Right ventricle myocardium superior (tissue), 1 donor: Measurements from ENCODE around the gene SNRPB. TPM values are rescaled to one million over a fixed set of nuclear protein-coding genes. Genes with fewer than 3 reads are reported as not detected.

ENCODE experiments used
- ATAC-seq: fragments of 200-7000 bp; cut with Tn5 transposase; one replicate; pipeline ENCODE4 v1.9.1; 2020; ENCODE audit warnings: mild to moderate bottlenecking; ENCODE audit not compliant: poor library complexity
- DNase-seq: peaks from one replicate; pipeline ENCODE4 v3.0.0-alpha.2; 2020
- intact Hi-C: fragments of 100-400 bp; cut with DNase I; formaldehyde crosslinking; loops from one replicate; pipeline ENCODE4 v1.11.2; 2022
- total RNA-seq: library from RNA; stranded (reverse); fragmentation: NEBNext Ultra II Directional; extraction: Animal tissue kit (Norgen Biotek cat#: 25700); gene quantifications from one replicate; pipeline ENCODE4 v1.2.1, GENCODE V29; 2021
- donor health status: DM: no; HTN: yes; CAD: no; lungs with severe emphysema.

Gene SNRPB
- total RNA-seq, 1 donor from 2014 or later: 49.9 TPM

DNA sequence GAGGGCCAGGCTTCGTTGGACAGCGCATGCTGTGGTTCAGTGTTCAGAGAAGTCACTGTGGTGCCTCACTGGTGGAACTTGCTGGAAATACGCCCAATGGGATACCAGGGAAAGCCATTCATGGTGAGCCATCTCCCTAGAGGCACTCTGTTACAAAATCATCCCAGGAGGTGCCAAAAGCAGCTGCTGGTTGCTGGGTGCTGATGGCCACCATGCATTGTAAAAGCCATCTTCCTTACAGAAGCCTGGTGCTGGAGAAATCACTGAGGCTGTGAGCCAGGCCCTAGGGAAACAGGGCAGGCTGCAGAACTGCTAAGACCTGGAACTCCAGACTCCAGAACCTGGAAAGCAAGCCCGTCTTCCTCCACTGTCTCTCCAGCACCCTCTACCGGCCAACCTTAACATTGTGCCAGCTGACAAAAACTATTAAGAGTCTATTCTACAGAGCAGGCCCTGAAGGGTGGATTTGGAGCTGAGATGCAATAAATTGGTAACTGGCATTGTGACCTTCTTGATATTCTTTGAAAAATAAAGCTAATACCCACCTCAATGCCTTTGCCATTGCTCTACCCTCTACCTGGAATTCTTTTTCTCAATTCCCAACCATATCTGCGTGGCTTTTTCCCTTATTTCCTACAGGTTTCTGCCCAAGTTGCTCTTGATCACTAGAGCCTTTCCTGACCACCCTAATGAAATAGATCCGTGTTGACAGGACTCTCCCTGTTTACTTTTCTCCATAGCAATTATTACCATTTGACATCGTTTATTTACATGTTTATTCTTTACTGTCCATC lies 18.5 kb downstream of the SNRPB start:
- ATAC-seq: peak; percentile 80
- intact Hi-C loops: loop anchor here (5.0 to 10.0 kb wide), 3 partner anchors 245 to 687 kb away; no protein-coding TSS in a partner anchor

DNA sequence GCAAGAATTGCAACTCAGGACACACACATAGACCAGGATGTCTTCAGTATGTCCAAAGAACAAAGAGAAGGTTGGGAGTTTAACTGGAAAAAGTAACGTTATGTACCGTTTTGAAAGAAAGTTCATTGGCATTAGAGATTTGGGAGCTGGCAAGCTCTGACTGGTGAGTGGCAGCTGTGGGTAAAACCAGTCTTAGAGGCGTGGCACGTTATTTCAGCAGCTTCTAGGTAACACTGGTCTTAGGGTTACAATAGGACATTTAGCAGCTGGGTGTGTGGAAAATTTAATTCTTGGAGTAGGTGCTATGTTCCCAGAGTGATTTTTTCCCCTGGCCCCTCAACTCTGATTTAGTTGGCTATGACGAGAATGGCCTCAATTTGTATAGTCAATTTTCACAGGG lies 19.2 kb downstream of the SNRPB start:
- intact Hi-C loops: loop anchor here (5.0 to 10.0 kb wide), 3 partner anchors 244 to 687 kb away; no protein-coding TSS in a partner anchor
- DNase-seq (no peak), ATAC-seq (no peak)

More for the DNA sequence above, 18.5 kb downstream of the SNRPB start:
- DNase-seq: peak; percentile 73

DNA sequence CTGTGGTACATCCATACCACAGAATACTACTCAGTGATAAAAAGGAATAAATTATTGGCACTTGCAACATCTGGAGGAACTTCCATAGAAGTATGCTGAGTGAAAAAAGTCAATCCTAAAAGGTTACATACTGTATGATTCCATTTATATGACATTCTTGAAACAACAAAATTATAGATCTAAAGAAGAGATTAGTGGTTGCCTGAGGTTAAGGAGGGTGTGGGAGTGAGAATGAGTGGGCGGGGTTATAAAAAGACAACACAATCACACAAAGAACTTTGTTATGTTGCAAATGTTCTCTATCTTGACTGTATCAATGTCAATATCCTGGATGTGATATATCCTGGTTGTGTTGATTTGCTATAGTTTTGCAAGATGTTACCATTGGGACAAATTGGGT lies 21.2 kb downstream of the SNRPB start:
- ATAC-seq (no peak), DNase-seq (no peak)
- intact Hi-C loops: no loop called here

DNA sequence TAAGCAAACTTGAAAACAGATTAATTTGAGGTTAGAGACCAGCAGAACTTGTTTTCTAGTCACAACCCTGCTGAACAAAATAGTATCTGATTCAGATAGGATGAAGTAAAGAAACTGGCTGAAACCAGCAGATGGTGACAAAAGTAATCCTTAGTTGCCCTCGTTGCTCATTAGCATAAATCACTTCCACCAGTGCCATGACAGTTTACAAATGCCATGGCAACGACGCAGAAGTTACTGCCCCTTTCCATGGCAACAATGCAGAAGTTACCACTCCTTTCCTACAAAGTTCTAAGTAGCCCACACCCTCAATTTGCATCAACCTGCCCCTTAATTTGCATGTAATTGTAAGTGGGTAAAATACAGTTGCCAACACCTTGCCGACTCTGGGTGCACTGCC lies 23.7 kb downstream of the SNRPB start:
- intact Hi-C loops: no loop called here
- DNase-seq (no peak), ATAC-seq (no peak)

DNA sequence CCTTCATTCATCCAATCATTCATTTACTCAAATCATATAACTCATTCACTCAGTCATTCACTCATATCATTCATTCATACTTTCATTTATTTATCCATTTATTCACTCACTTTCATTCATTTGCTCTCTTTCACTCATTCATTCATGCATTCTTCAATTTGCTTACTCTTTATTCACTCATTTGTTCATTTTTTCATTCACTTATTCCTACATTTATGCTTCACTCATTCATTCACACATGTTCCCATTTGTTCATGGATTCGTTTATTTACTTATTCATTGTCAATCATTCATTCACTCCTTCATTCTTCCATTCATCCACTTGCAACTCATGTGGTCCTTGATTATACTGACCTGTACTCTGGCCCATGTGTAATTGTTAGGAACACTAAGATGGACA lies 39.4 kb downstream of the SNRPB start:
- DNase-seq (no peak), ATAC-seq (no peak)
- intact Hi-C loops: no loop called here

DNA sequence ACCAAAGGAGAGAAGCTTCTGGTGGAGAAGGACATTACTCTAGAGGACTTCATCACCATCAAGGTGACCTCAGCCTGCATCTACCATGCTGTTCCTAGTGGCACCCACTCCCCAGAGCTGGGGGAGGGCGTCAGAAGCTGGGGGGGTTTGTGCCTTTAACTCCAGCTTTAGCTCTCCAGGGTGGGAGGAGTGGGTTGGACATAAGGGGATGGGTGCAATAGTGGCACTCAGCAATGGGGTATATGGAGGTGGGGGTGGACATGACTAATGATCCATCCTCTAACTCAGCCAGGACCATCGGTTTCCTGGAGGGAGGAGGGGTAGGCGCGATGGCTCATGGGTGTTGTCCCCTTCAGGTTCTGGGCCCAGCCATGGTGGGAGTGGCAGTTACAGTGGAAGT lies 40.1 kb downstream of the SNRPB start:
- no peak for ATAC-seq
- intact Hi-C loops: no loop called here

DNA sequence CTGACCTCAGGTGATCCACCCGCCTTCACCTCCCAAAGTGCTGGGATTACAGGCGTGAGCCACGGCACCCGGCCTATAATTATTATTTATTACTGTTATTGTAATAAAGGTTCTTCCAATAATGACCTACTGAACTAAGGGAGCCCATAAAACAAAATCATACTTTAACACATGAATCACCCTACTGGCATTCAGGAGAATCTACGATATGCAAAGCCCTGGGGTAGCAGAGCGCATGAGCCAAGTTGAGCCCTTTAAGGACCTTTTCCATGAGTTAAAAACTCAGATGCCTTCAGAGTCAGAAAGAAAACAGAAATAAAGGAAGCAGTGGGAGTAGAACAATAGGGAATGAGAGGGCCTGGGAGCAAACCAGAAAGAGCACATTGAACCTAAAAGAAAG lies 41.5 kb downstream of the SNRPB start:
- no peak for ATAC-seq
- intact Hi-C loops: no loop called here
- DNase-seq: no peak

More for the DNA sequence above, 40.1 kb downstream of the SNRPB start:
- no peak for DNase-seq

DNA sequence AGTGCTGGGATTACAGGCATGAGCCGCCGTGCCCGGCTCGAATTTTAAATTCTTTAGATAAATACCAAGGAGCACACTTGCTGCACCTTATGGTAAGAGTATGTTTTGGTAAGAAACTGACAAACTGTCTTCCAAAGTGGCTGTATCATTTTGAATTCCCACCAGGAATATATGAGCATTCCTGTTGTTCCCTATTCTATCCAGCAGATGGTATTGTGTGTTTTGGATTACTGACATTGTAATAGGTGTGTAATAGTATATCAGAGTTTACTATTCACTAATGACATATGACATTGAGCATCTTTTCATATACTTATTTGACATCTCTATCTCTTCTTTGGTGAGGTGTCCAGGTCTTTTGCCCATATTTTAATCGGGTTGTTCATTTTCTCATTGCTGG lies 49.3 kb downstream of the SNRPB start:
- intact Hi-C loops: no loop called here
- ATAC-seq (no peak), DNase-seq (no peak)

DNA sequence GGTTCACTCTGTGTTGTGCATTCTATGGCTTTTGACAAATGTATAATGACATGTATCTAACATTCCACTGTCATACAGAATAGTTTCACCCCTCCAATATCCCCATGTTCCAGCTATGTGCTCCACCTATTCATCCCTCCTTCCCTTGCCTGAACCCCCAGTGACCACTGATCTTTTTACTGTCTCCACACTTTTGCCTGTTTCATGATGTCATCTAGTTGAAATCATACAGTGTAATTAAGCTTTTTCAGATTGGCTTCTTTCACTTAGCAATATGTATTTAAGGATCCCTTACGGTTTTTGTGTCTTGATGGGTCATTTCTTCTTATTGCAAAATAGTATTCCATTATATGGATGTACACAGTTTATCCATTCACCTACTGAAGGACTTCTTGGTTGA lies 50.1 kb downstream of the SNRPB start:
- DNase-seq (no peak), ATAC-seq (no peak)
- intact Hi-C loops: no loop called here

DNA sequence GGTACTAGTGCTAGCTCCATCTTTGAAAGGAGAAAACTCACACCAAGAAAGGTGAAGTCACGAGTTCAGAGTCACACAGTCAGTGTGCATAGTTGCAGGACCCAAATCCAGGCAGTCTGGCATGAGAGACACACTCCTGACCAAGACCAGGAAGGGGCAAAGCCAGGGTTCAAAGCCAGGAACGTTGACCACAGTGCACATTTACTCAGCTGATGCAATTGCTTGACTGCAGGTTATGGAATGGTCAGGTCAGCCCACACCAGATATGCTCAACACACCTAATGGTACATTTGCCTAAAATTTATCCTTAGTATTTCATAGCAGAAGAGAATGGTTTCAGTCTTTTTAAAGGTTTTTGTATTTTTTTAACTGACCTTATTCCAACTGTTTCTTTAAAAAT lies 52.2 kb downstream of the SNRPB start:
- intact Hi-C loops: no loop called here

DNA sequence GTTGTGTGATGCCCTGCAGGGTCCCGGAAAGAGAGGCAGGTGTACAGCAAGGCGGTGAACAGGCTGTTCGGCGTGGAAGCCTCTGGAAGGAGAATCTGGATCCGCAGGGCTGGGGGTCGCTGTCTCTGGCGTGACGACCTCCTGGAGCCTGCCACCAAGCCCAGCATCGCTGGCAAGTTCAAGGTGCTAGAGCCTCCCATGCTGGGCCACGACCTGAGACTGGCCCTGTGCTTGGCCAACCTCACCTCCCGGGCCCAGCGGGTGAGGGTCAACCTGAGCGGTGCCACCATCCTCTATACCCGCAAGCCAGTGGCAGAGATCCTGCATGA lies 53.4 kb downstream of the SNRPB start:
- DNase-seq: no peak
- intact Hi-C loops: no loop called here
- no peak for ATAC-seq

More for the DNA sequence above, 52.2 kb downstream of the SNRPB start:
- no peak for ATAC-seq
- DNase-seq: no peak

DNA sequence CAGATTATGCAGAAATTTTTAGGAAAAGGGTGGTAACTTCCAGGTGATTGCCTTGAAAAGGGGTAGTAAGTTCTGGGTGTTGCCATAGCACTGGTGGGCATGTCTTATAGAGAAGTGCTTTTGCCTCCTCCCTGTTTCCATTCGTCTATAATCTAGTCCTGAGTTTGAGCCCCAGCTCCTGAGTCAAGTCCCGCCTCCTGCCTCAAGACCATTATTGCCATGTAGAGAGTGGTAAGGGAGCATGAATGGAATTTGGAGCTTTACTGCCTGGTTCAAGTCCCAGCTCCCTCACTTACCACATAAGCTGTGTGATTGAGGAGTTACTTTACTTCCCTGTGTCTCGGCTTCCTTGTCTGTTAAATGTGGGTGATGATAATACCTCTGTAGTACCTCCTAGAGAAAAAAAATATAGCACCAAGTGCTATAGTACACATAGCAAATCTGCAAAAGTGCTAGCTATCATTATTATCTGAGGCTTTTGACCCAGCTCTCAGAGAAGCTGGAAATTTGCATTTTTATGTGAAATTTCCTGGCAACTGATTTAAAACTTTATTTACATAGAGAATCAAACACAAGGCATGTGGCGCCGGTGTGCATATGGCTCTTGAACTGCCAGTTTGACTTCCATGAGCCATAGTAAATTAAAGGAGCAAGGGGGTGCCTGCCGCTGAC lies 53.9 kb downstream of the SNRPB start:
- DNase-seq: no peak
- intact Hi-C loops: no loop called here
- ATAC-seq: no peak

Other genes starting within 250 kb of the SNRPB start
- gene TGM3, start 174.8 kb downstream of the SNRPB start, total RNA-seq: not detected
- not detected for gene TGM6, start 89.9 kb downstream of the SNRPB start, total RNA-seq
- 5.5 TPM for gene ZNF343, start 38.1 kb upstream of the SNRPB start, total RNA-seq
- gene TMC2, start 65.8 kb upstream of the SNRPB start, total RNA-seq: not detected
- gene NOP56, start 181.8 kb upstream of the SNRPB start, total RNA-seq: 45.6 TPM
- gene IDH3B, start 193.4 kb upstream of the SNRPB start, total RNA-seq: 277 TPM
- 2.9 TPM for gene EBF4, start 222.0 kb upstream of the SNRPB start, total RNA-seq